Activated CD4-positive, alpha-beta T cell treated with anti-CD3 and anti-CD28 coated beads, Interleukin-2, Interleukin-6, amounts not matched to agents 100 ng/mL and 50 ng/mL, durations not matched to agents 16 hours and 8 hours (primary cell): ENCODE results near the gene GDI2.
"Not testable (repeated sequence)": the region's sequence is repeated elsewhere in the genome, so short reads cannot be mapped to it uniquely, and the experiment has no call there.

Source experiments
- DNase-seq: peaks from one replicate; pipeline ENCODE4 v3.0.0-alpha.2; 2020

The GDI2 gene

GRCh38 chr10:5826511-5826910 lies 13.3 kb upstream of the GDI2 start:
- DNase-seq, result not testable (repeated sequence)

GRCh38 chr10:5818894-5819293 lies 5.7 kb upstream of the GDI2 start:
- DNase-seq, result no peak

GRCh38 chr10:5818048-5818331 lies 4.8 kb upstream of the GDI2 start:
- no peak for DNase-seq

- DNase-seq, result peak; percentile 32
Observed at GRCh38 chr10:5817322-5818047, 4.3 kb upstream of the GDI2 start.

GRCh38 chr10:5816170-5816569 lies 2.9 kb upstream of the GDI2 start:
- DNase-seq, result peak; percentile 17

- DNase-seq, result peak; percentile 52
Observed at GRCh38 chr10:5814110-5815107, 1.2 kb upstream of the GDI2 start.

GRCh38 chr10:5813091-5813340 lies 218 bp downstream of the GDI2 start:
- DNase-seq, result no peak

- DNase-seq, result peak; percentile 55
Observed at GRCh38 chr10:5812283-5813090, 747 bp downstream of the GDI2 start.

- peak; percentile 65 for DNase-seq
Observed at GRCh38 chr10:5811387-5811821, 1.8 kb downstream of the GDI2 start.

GRCh38 chr10:5810225-5810624 lies 3.0 kb downstream of the GDI2 start:
- no peak for DNase-seq

GRCh38 chr10:5809527-5810154 lies 3.6 kb downstream of the GDI2 start:
- peak; percentile 35 for DNase-seq

GRCh38 chr10:5808783-5809392 lies 4.3 kb downstream of the GDI2 start:
- not testable (repeated sequence) for DNase-seq

GRCh38 chr10:5806745-5807144 lies 6.5 kb downstream of the GDI2 start:
- DNase-seq, result no peak

- no peak for DNase-seq
Observed at GRCh38 chr10:5805711-5806110, 7.5 kb downstream of the GDI2 start.

- no peak for DNase-seq
Observed at GRCh38 chr10:5805260-5805659, 8.0 kb downstream of the GDI2 start.

- DNase-seq, result no peak
Observed at GRCh38 chr10:5804386-5804785, 8.8 kb downstream of the GDI2 start.

GRCh38 chr10:5800782-5801181 lies 12.5 kb downstream of the GDI2 start:
- DNase-seq, result no peak

GRCh38 chr10:5794236-5794635 lies 19.0 kb downstream of the GDI2 start:
- DNase-seq, result no peak

GRCh38 chr10:5789626-5790025 lies 23.6 kb downstream of the GDI2 start:
- no peak for DNase-seq

- no peak for DNase-seq
Observed at GRCh38 chr10:5788969-5789368, 24.3 kb downstream of the GDI2 start.

- no peak for DNase-seq
Observed at GRCh38 chr10:5783300-5783699, 29.9 kb downstream of the GDI2 start.

GRCh38 chr10:5782174-5782573 lies 31.1 kb downstream of the GDI2 start:
- DNase-seq, result no peak

GRCh38 chr10:5779730-5780129 lies 33.5 kb downstream of the GDI2 start:
- DNase-seq, result no peak
